ENCODE results near the gene VKORC1. TPM values are rescaled to one million over a fixed set of nuclear protein-coding genes. Genes with fewer than 3 reads are reported as not detected.

VKORC1 gene
- total RNA-seq, 2 experiments from 2014 or later: 55.5 to 59.3 TPM

- no peak overlapping the region for H3K4me3 Mint-ChIP-seq
- no peaks in the 10 kb centered on the region for H3K27me3 Mint-ChIP-seq
- no peak overlapping the region for H3K27ac Mint-ChIP-seq
- ChIA-PET CTCF (interaction anchor here (1.3 kb wide), 1 partner anchor 8 kb away, joined by 5 read pairs; no protein-coding TSS in a partner anchor), POLR2A (no interaction called here)
- no peaks in the 10 kb centered on the region for H3K9me3 Mint-ChIP-seq
- H3K36me3 Mint-ChIP-seq (ENCODE audit: low read depth): peaks cover 3% of the 10 kb centered on the region
- no peaks in the 10 kb centered on the region for H3K4me1 Mint-ChIP-seq
- DNase-seq: no peak
These were observed 40.3 kb upstream of the VKORC1 start for GRCh38 chr16:31134625-31135534.

- ChIA-PET POLR2A (no interaction called here), CTCF (interaction anchor here (1.3 kb wide), 1 partner anchor 9 kb away, joined by 5 read pairs; no protein-coding TSS in a partner anchor)
- Mint-ChIP-seq H3K36me3 (ENCODE audit: low read depth) (peaks cover 3% of the 10 kb centered on the region), H3K4me3 (no peak overlapping the region), H3K4me1 (no peaks in the 10 kb centered on the region), H3K27ac (no peak overlapping the region), H3K27me3 (no peaks in the 10 kb centered on the region), H3K9me3 (no peaks in the 10 kb centered on the region)
- no peak for DNase-seq
These were observed 39.5 kb upstream of the VKORC1 start for GRCh38 chr16:31134091-31134571.

- H3K27ac Mint-ChIP-seq: no peak overlapping the region
- no peaks in the 10 kb centered on the region for H3K9me3 Mint-ChIP-seq
- H3K4me1 Mint-ChIP-seq: peaks cover 7% of the 10 kb centered on the region
- H3K4me3 Mint-ChIP-seq: no peak overlapping the region
- ChIA-PET CTCF (interaction anchor here (8.2 kb wide), 1 partner anchor 10 kb away, joined by 47 read pairs; no protein-coding TSS in a partner anchor), POLR2A (no interaction called here)
- H3K36me3 Mint-ChIP-seq (ENCODE audit: low read depth): peaks cover 3% of the 10 kb centered on the region
- no peaks in the 10 kb centered on the region for H3K27me3 Mint-ChIP-seq
- no peak for DNase-seq
These were observed 38.5 kb upstream of the VKORC1 start for GRCh38 chr16:31133046-31133501.

GRCh38 chr16:31132303-31132979 lies 37.8 kb upstream of the VKORC1 start:
- Mint-ChIP-seq H3K36me3 (ENCODE audit: low read depth) (peaks cover 8% of the 10 kb centered on the region), H3K4me3 (no peak overlapping the region), H3K27ac (no peak overlapping the region), H3K27me3 (no peaks in the 10 kb centered on the region), H3K4me1 (peaks cover 9% of the 10 kb centered on the region), H3K9me3 (no peaks in the 10 kb centered on the region)
- CTCF ChIA-PET: interaction anchor here (1.1 to 8.2 kb wide), 2 partner anchors 11 to 13 kb away, joined by 3 to 47 read pairs; no protein-coding TSS in a partner anchor
- no peak for DNase-seq
- POLR2A ChIA-PET: no interaction called here

GRCh38 chr16:31131841-31132271 lies 37.3 kb upstream of the VKORC1 start:
- peaks cover 9% of the 10 kb centered on the region for H3K36me3 Mint-ChIP-seq (ENCODE audit: low read depth)

GRCh38 chr16:31131416-31131815 lies 36.8 kb upstream of the VKORC1 start:
- ChIA-PET CTCF (interaction anchor here (1.1 to 8.2 kb wide), 2 partner anchors 12 to 14 kb away, joined by 3 to 47 read pairs; no protein-coding TSS in a partner anchor), POLR2A (no interaction called here)
- DNase-seq: no peak
- Mint-ChIP-seq H3K27ac (no peak overlapping the region), H3K36me3 (ENCODE audit: low read depth) (peaks cover 9% of the 10 kb centered on the region), H3K4me3 (no peak overlapping the region), H3K4me1 (peaks cover 9% of the 10 kb centered on the region), H3K9me3 (no peaks in the 10 kb centered on the region), H3K27me3 (no peaks in the 10 kb centered on the region)

More at GRCh38 chr16:31131841-31132271, 37.3 kb upstream of the VKORC1 start:
- Mint-ChIP-seq H3K9me3 (no peaks in the 10 kb centered on the region), H3K4me1 (peaks cover 9% of the 10 kb centered on the region), H3K27me3 (no peaks in the 10 kb centered on the region), H3K4me3 (no peak overlapping the region), H3K27ac (no peak overlapping the region)
- no peak for DNase-seq
- POLR2A ChIA-PET: no interaction called here
- CTCF ChIA-PET: interaction anchor here (1.1 to 8.2 kb wide), 2 partner anchors 11 to 14 kb away, joined by 3 to 47 read pairs; no protein-coding TSS in a partner anchor

GRCh38 chr16:31130899-31131298 lies 36.3 kb upstream of the VKORC1 start:
- no peak for DNase-seq
- Mint-ChIP-seq H3K4me3 (no peak overlapping the region), H3K9me3 (no peaks in the 10 kb centered on the region), H3K36me3 (ENCODE audit: low read depth) (peaks cover 12% of the 10 kb centered on the region), H3K27me3 (no peaks in the 10 kb centered on the region), H3K27ac (no peak overlapping the region), H3K4me1 (peaks cover 9% of the 10 kb centered on the region)
- POLR2A ChIA-PET: no interaction called here
- CTCF ChIA-PET: interaction anchor here (1.1 to 8.2 kb wide), 2 partner anchors 12 to 14 kb away, joined by 3 to 47 read pairs; no protein-coding TSS in a partner anchor

GRCh38 chr16:31130336-31130891 lies 35.8 kb upstream of the VKORC1 start:
- Mint-ChIP-seq H3K9me3 (no peaks in the 10 kb centered on the region), H3K27ac (no peak overlapping the region), H3K4me3 (no peak overlapping the region), H3K36me3 (ENCODE audit: low read depth) (peaks cover 12% of the 10 kb centered on the region), H3K27me3 (no peaks in the 10 kb centered on the region), H3K4me1 (peaks cover 9% of the 10 kb centered on the region)
- CTCF ChIA-PET: interaction anchor here (1.3 to 8.2 kb wide), 2 partner anchors 10 to 13 kb away, joined by 3 to 47 read pairs; no protein-coding TSS in a partner anchor
- DNase-seq: no peak
- POLR2A ChIA-PET: no interaction called here

- ChIA-PET POLR2A (no interaction called here), CTCF (interaction anchor here (1.0 to 8.2 kb wide), 4 partner anchors 11 to 30 kb away, joined by 3 to 47 read pairs (median 4); no protein-coding TSS in a partner anchor)
- Mint-ChIP-seq H3K27ac (peak overlapping the region; percentile 31), H3K36me3 (ENCODE audit: low read depth) (peaks cover 12% of the 10 kb centered on the region), H3K27me3 (no peaks in the 10 kb centered on the region), H3K4me3 (no peak overlapping the region), H3K4me1 (peaks cover 9% of the 10 kb centered on the region), H3K9me3 (no peaks in the 10 kb centered on the region)
- DNase-seq: no peak
These were observed 35.2 kb upstream of the VKORC1 start for GRCh38 chr16:31129568-31130335.

- peak overlapping the region; percentile 88 for H3K27ac Mint-ChIP-seq
- ChIA-PET POLR2A (no interaction called here), CTCF (interaction anchor here (1.0 to 8.2 kb wide), 5 partner anchors 10 to 29 kb away, joined by 3 to 47 read pairs (median 3); no protein-coding TSS in a partner anchor)
- no peak for DNase-seq
- H3K36me3 Mint-ChIP-seq (ENCODE audit: low read depth): peaks cover 12% of the 10 kb centered on the region
- H3K27me3 Mint-ChIP-seq: no peaks in the 10 kb centered on the region
- no peaks in the 10 kb centered on the region for H3K9me3 Mint-ChIP-seq
- no peak overlapping the region for H3K4me3 Mint-ChIP-seq
- peaks cover 9% of the 10 kb centered on the region for H3K4me1 Mint-ChIP-seq
These were observed 34.3 kb upstream of the VKORC1 start for GRCh38 chr16:31128711-31129567.

- no peaks in the 10 kb centered on the region for H3K27me3 Mint-ChIP-seq
- H3K4me3 Mint-ChIP-seq: no peak overlapping the region
- ChIA-PET CTCF (interaction anchor here (0.7 to 8.2 kb wide), 5 partner anchors 9 to 32 kb away, joined by 3 to 47 read pairs (median 3); partner anchors contain the start of gene KAT8), POLR2A (interaction anchor here (0.5 to 0.7 kb wide), 2 partner anchors 9 to 53 kb away, joined by 3 to 5 read pairs; no protein-coding TSS in a partner anchor)
- no peaks in the 10 kb centered on the region for H3K9me3 Mint-ChIP-seq
- DNase-seq: no peak
- H3K4me1 Mint-ChIP-seq: peaks cover 9% of the 10 kb centered on the region
- H3K36me3 Mint-ChIP-seq (ENCODE audit: low read depth): peaks cover 15% of the 10 kb centered on the region
- no peak overlapping the region for H3K27ac Mint-ChIP-seq
These were observed 32.6 kb upstream of the VKORC1 start for GRCh38 chr16:31127182-31127581.

All from activated CD4-positive, alpha-beta T cell treated with anti-CD3 and anti-CD28 coated beads, Interleukin-2, amount 10 ng/mL, durations not matched to agents 7 days and 5 days (primary cell).